Liver (tissue), 9 donors: ENCODE data around the gene CR1. TPM values are rescaled to one million over a fixed set of nuclear protein-coding genes. Genes with fewer than 3 reads are reported as not detected.

Experiments used
- DNase-seq: peaks from one replicate; pipeline ENCODE4 v3.0.0-alpha.2; 2017; ENCODE audit warnings: low spot score
- H3K27ac ChIP-seq, 2 donors: one replicate each; pipeline ENCODE4 v1.7.0; 2013; ENCODE audit warnings: inconsistent platforms in 2 of 2, low read length in 2 of 2, control low read depth in 1 of 2, low read depth in 1 of 2, mild to moderate bottlenecking in 1 of 2
- H3K27me3 ChIP-seq, 4 donors: one replicate each; pipeline versions ENCODE4 v1.6.1 to v1.7.0; 2013; ENCODE audit warnings: low read length in 3 of 4, inconsistent platforms in 1 of 4, mild to moderate bottlenecking in 1 of 4, moderate library complexity in 1 of 4; ENCODE audit not compliant: control insufficient read depth in 4 of 4, insufficient read depth in 4 of 4
- H3K36me3 ChIP-seq, 4 donors: one replicate each; pipeline versions ENCODE4 v1.6.1 to v1.7.0; 2013; ENCODE audit warnings: low read length in 3 of 4, mild to moderate bottlenecking in 3 of 4, low read depth in 1 of 4, moderate library complexity in 1 of 4; ENCODE audit not compliant: control insufficient read depth in 4 of 4, insufficient read depth in 3 of 4
- H3K4me1 ChIP-seq, 4 donors: one replicate each; pipeline versions ENCODE4 v1.6.1 to v1.7.0; 2013; ENCODE audit warnings: low read length in 3 of 4, mild to moderate bottlenecking in 3 of 4, moderate library complexity in 1 of 4; ENCODE audit not compliant: control insufficient read depth in 4 of 4, insufficient read depth in 4 of 4
- H3K4me3 ChIP-seq, 3 donors: one replicate each; pipeline versions ENCODE4 v1.6.1 to v1.7.0; 2013; ENCODE audit warnings: low read length in 3 of 3, control low read depth in 1 of 3, low read depth in 1 of 3, mild to moderate bottlenecking in 1 of 3
- H3K9ac ChIP-seq, 2 donors: one replicate each; pipeline ENCODE4 v1.7.0; 2013; ENCODE audit warnings: low read length in 2 of 2, mild to moderate bottlenecking in 2 of 2, moderate library complexity in 2 of 2, control low read depth in 1 of 2, low read depth in 1 of 2
- H3K9me3 ChIP-seq, 4 donors: one replicate each; pipeline versions ENCODE4 v1.6.1 to v1.7.0; 2013; ENCODE audit warnings: low read length in 3 of 4; ENCODE audit not compliant: control insufficient read depth in 4 of 4
- CTCF ChIP-seq: fragments of 150-350 bp; IDR thresholded peaks from 2 replicates; pipeline ENCODE4 v1.5.1; 2017; ENCODE audit warnings: improper control_type of control experiment, low read depth, low read length; ENCODE audit not compliant: missing input control
- EGR1 ChIP-seq, 2 donors: IDR thresholded peaks; 2 replicates each; pipeline ENCODE4 v1.6.1; 2016 to 2018; ENCODE audit warnings: antibody characterized with exemption in 2 of 2, low read depth in 2 of 2
- FOXA1 ChIP-seq: IDR thresholded peaks from 2 replicates; pipeline ENCODE4 v1.6.1; 2016; ENCODE audit warnings: antibody characterized with exemption
- GABPA ChIP-seq, 2 donors: IDR thresholded peaks in 1 of 2; conservative IDR thresholded peaks in 1 of 2; 2 replicates each; pipeline ENCODE4 v1.6.1; 2016; ENCODE audit warnings: antibody characterized with exemption in 2 of 2, mild to moderate bottlenecking in 1 of 2, moderate library complexity in 1 of 2
- HNF4A ChIP-seq, 2 donors: conservative IDR thresholded peaks; 2 replicates each; pipeline ENCODE4 v1.6.1; 2016; ENCODE audit warnings: antibody characterized with exemption in 2 of 2, mild to moderate bottlenecking in 2 of 2
- HNF4G ChIP-seq: IDR thresholded peaks from 2 replicates; pipeline ENCODE4 v1.6.1; 2016; ENCODE audit warnings: antibody characterized with exemption
- JUND ChIP-seq, 2 donors: IDR thresholded peaks; 2 replicates each; pipeline ENCODE4 v1.6.1; 2016; ENCODE audit warnings: antibody characterized with exemption in 2 of 2
- MAX ChIP-seq: IDR thresholded peaks from 2 replicates; pipeline ENCODE4 v1.6.1; 2016; ENCODE audit warnings: antibody characterized with exemption
- RAD21 ChIP-seq, 2 donors: IDR thresholded peaks; 2 replicates each; pipeline ENCODE4 v1.6.1; 2016; ENCODE audit warnings: antibody characterized with exemption in 2 of 2, mild to moderate bottlenecking in 2 of 2
- REST ChIP-seq: IDR thresholded peaks from 2 replicates; pipeline ENCODE4 v1.6.1; 2016; ENCODE audit warnings: antibody characterized with exemption, mild to moderate bottlenecking
- RXRA ChIP-seq, 2 donors: IDR thresholded peaks; 2 replicates each; pipeline ENCODE4 v1.6.1; 2017 to 2018; ENCODE audit warnings: antibody characterized with exemption in 2 of 2, mild to moderate bottlenecking in 1 of 2
- SP1 ChIP-seq: IDR thresholded peaks from 2 replicates; pipeline ENCODE4 v1.6.1; 2018; ENCODE audit warnings: antibody characterized with exemption, mild to moderate bottlenecking
- TAF1 ChIP-seq: conservative IDR thresholded peaks from 2 replicates; pipeline ENCODE4 v1.6.1; 2016; ENCODE audit warnings: antibody characterized with exemption, mild to moderate bottlenecking
- YY1 ChIP-seq: IDR thresholded peaks from 2 replicates; pipeline ENCODE4 v1.6.1; 2016; ENCODE audit warnings: antibody characterized with exemption, mild to moderate bottlenecking
- ZBTB33 ChIP-seq: IDR thresholded peaks from 2 replicates; pipeline ENCODE4 v1.6.1; 2016; ENCODE audit warnings: antibody characterized with exemption
- WGBS: extraction: QIAGEN DNeasy Blood & Tissue Kit; methylation state at CpG from one replicate; pipeline ENCODE4 v1.1.7; 2013; 5-methylcytosine and 5-hydroxymethylcytosine counted together
- polyA plus RNA-seq, 2 donors: library from polyadenylated mRNA; stranded (reverse) in 1 of 2; unstranded in 1 of 2; fragments of 200-250 nt in 1 of 2; fragments of >200 nt in 1 of 2; fragmentation: Nextera tagmentation in 1 of 2; extraction: Ambion mirVana in 1 of 2; gene quantifications; one replicate each; pipeline versions ENCODE4 v1.2.1 to v1.2.3, GENCODE V29; 2013 to 2015
- total RNA-seq, 2 donors: library from RNA; depleted of rRNA; stranded (reverse); fragments of >200 nt; gene quantifications; one replicate each; pipeline ENCODE4 v1.2.3, GENCODE V29; 2014
- donor health status: healthy.
- donor health status: healthy.
- donor health status: healthy.
- donor health status: healthy.
- donor health status: healthy.

CR1 gene
- total and polyA plus RNA-seq, 4 donors = 0.78 to 16.7 (median 7.4) TPM

GRCh38 chr1:207514890-207515289, 18.9 kb downstream of the CR1 start:
- Histone ChIP-seq H3K4me1 (no peaks in the 10 kb centered on the region), H3K27ac (no peak overlapping the region), H3K36me3 (no peaks in the 10 kb centered on the region), H3K27me3 (no peaks in the 10 kb centered on the region), H3K9ac (no peak overlapping the region), H3K4me3 (no peak overlapping the region), H3K9me3 (no peaks in the 10 kb centered on the region)
- no peak for DNase-seq
- TF ChIP-seq REST = no peak
- no peak for TF ChIP-seq ZBTB33
- TF ChIP-seq SP1 = no peak
- TF ChIP-seq CTCF = no peak
- TF ChIP-seq EGR1 (IDR thresholded peaks at IDR 0.05; ENCODE audit: low read depth in 2 of 2) = no peak
- TF ChIP-seq JUND (IDR thresholded peaks at IDR 0.05) = no peak
- TF ChIP-seq HNF4G = no peak
- no peak for TF ChIP-seq GABPA (IDR thresholded peaks at IDR 0.05 in 1 of 2, conservative IDR thresholded peaks at IDR 0.05 in 1 of 2)
- no peak for TF ChIP-seq MAX
- no peak for TF ChIP-seq YY1
- no peak for TF ChIP-seq RXRA (IDR thresholded peaks at IDR 0.05)
- TF ChIP-seq RAD21 (IDR thresholded peaks at IDR 0.05) = no peak
- no peak for TF ChIP-seq HNF4A (conservative IDR thresholded peaks at IDR 0.05)
- no peak for TF ChIP-seq TAF1
- WGBS = 91% methylated on average over 13 of the region's 13 CpGs

GRCh38 chr1:207516729-207517128, 20.8 kb downstream of the CR1 start:
- no peak for TF ChIP-seq FOXA1
- Histone ChIP-seq H3K36me3 (no peaks in the 10 kb centered on the region), H3K27ac (no peak overlapping the region), H3K27me3 (no peaks in the 10 kb centered on the region), H3K4me1 (no peaks in the 10 kb centered on the region), H3K9ac (no peak overlapping the region), H3K9me3 (no peaks in the 10 kb centered on the region), H3K4me3 (no peak overlapping the region)
- DNase-seq = no peak
